ENCODE data around the gene TIFAB.

TIFAB gene

GRCh38 chr5:135417083-135417482, 35.1 kb downstream of the TIFAB start:
- Histone ChIP-seq H3K27me3 (replicated peaks in 2 of 5; ENCODE audit: control insufficient read depth in 4 of 5, insufficient read depth in 5 of 5, low read length in 4 of 5) (no peaks in the 10 kb centered on the region), H3K9me3 (ENCODE audit: control extremely low read depth in 1 of 5, control insufficient read depth in 4 of 5, insufficient read depth in 2 of 5, low read depth in 1 of 5, low read length in 4 of 5) (peaks cover 0 to 13% (median 3%) of the 10 kb centered on the region in 5 experiments)
- CTCF ChIA-PET = no interaction called here

GRCh38 chr5:135405082-135405481, 47.1 kb downstream of the TIFAB start:
- no peak overlapping the region for H3K4me3 ChIP-seq (ENCODE audit: control insufficient read depth in 1 of 7, extremely low read depth in 1 of 7, insufficient read depth in 4 of 7, low read depth in 2 of 7, low read length in 6 of 7)
- peaks cover 0 to 3% (median 0%) of the 10 kb centered on the region in 5 experiments for H3K9me3 ChIP-seq (ENCODE audit: control extremely low read depth in 1 of 5, control insufficient read depth in 4 of 5, insufficient read depth in 2 of 5, low read depth in 1 of 5, low read length in 4 of 5)
- H3K27ac ChIP-seq (ENCODE audit: insufficient read depth in 1 of 2, low read depth in 1 of 2, low read length in 2 of 2, poor library complexity in 1 of 2, severe bottlenecking in 2 of 2) = no peak overlapping the region
- no peaks in the 10 kb centered on the region for H3K36me3 ChIP-seq (ENCODE audit: control insufficient read depth in 4 of 4, insufficient read depth in 4 of 4, low read length in 3 of 4)
- no peak for DNase-seq
- POLR2A ChIA-PET = no interaction called here
- no peaks in the 10 kb centered on the region for H3K27me3 ChIP-seq (replicated peaks in 2 of 5; ENCODE audit: control insufficient read depth in 4 of 5, insufficient read depth in 5 of 5, low read length in 4 of 5)
- no CpG with 5 or more reads among the region's 2 CpGs for WGBS (ENCODE audit: insufficient coverage)
- peaks cover 0 to 23% (median 14%) of the 10 kb centered on the region in 4 experiments for H3K4me1 ChIP-seq (ENCODE audit: control extremely low read depth in 1 of 4, control insufficient read depth in 4 of 4, insufficient read depth in 4 of 4, low read length in 3 of 4)
- CTCF ChIA-PET = interaction anchor here (1.4 to 2.8 kb wide), 4 partner anchors 14 to 28 kb away, joined by 4 to 13 read pairs (median 7); no protein-coding TSS in a partner anchor

More at GRCh38 chr5:135417083-135417482, 35.1 kb downstream of the TIFAB start:
- no peaks in the 10 kb centered on the region for H3K4me1 ChIP-seq (ENCODE audit: control extremely low read depth in 1 of 4, control insufficient read depth in 4 of 4, insufficient read depth in 4 of 4, low read length in 3 of 4)
- POLR2A ChIA-PET = no interaction called here
- H3K27ac ChIP-seq (ENCODE audit: insufficient read depth in 1 of 2, low read depth in 1 of 2, low read length in 2 of 2, poor library complexity in 1 of 2, severe bottlenecking in 2 of 2) = no peak overlapping the region
- no peak for DNase-seq
- H3K4me3 ChIP-seq (ENCODE audit: control insufficient read depth in 1 of 7, extremely low read depth in 1 of 7, insufficient read depth in 4 of 7, low read depth in 2 of 7, low read length in 6 of 7) = no peak overlapping the region
- no peaks in the 10 kb centered on the region for H3K36me3 ChIP-seq (ENCODE audit: control insufficient read depth in 4 of 4, insufficient read depth in 4 of 4, low read length in 3 of 4)

GRCh38 chr5:135402031-135402430, 50.1 kb downstream of the TIFAB start:
- 57% methylated on average over 1 of the region's 2 CpGs for WGBS (ENCODE audit: insufficient coverage)
- no peak for DNase-seq
- Histone ChIP-seq H3K9me3 (ENCODE audit: control extremely low read depth in 1 of 5, control insufficient read depth in 4 of 5, insufficient read depth in 2 of 5, low read depth in 1 of 5, low read length in 4 of 5) (peaks cover 0 to 3% (median 0%) of the 10 kb centered on the region in 5 experiments), H3K27me3 (replicated peaks in 2 of 5; ENCODE audit: control insufficient read depth in 4 of 5, insufficient read depth in 5 of 5, low read length in 4 of 5) (no peaks in the 10 kb centered on the region), H3K4me1 (ENCODE audit: control extremely low read depth in 1 of 4, control insufficient read depth in 4 of 4, insufficient read depth in 4 of 4, low read length in 3 of 4) (peaks cover 10 to 43% (median 33%) of the 10 kb centered on the region in 4 experiments), H3K27ac (ENCODE audit: insufficient read depth in 1 of 2, low read depth in 1 of 2, low read length in 2 of 2, poor library complexity in 1 of 2, severe bottlenecking in 2 of 2) (no peak overlapping the region), H3K36me3 (ENCODE audit: control insufficient read depth in 4 of 4, insufficient read depth in 4 of 4, low read length in 3 of 4) (peaks cover 0 to 9% (median 0%) of the 10 kb centered on the region in 4 experiments), H3K4me3 (ENCODE audit: control insufficient read depth in 1 of 7, extremely low read depth in 1 of 7, insufficient read depth in 4 of 7, low read depth in 2 of 7, low read length in 6 of 7) (no peak overlapping the region)
- CTCF ChIA-PET = interaction anchor here (1.1 to 4.4 kb wide), 11 partner anchors 9 to 60 kb away, joined by 3 to 42 read pairs (median 4); partner anchors contain the start of gene DCANP1
- POLR2A ChIA-PET = no interaction called here

- H3K4me1 ChIP-seq (ENCODE audit: control extremely low read depth in 1 of 4, control insufficient read depth in 4 of 4, insufficient read depth in 4 of 4, low read length in 3 of 4) = peaks cover 14 to 55% (median 44%) of the 10 kb centered on the region in 4 experiments
- no peak for DNase-seq
- ChIA-PET CTCF (interaction anchor here (0.7 to 4.4 kb wide), 10 partner anchors 9 to 41 kb away, joined by 3 to 42 read pairs (median 5); no protein-coding TSS in a partner anchor), POLR2A (interaction anchor here (0.7 kb wide), 1 partner anchor 11 kb away, joined by 3 read pairs; no protein-coding TSS in a partner anchor)
- peak overlapping the region in 2 of 7 experiments; percentile 40 to 89 for H3K4me3 ChIP-seq (ENCODE audit: control insufficient read depth in 1 of 7, extremely low read depth in 1 of 7, insufficient read depth in 4 of 7, low read depth in 2 of 7, low read length in 6 of 7)
- H3K36me3 ChIP-seq (ENCODE audit: control insufficient read depth in 4 of 4, insufficient read depth in 4 of 4, low read length in 3 of 4) = peaks cover 0 to 19% (median 0%) of the 10 kb centered on the region in 4 experiments
- 79% methylated on average over 4 of the region's 5 CpGs for WGBS (ENCODE audit: insufficient coverage)
- peaks cover 0 to 3% (median 0%) of the 10 kb centered on the region in 5 experiments for H3K9me3 ChIP-seq (ENCODE audit: control extremely low read depth in 1 of 5, control insufficient read depth in 4 of 5, insufficient read depth in 2 of 5, low read depth in 1 of 5, low read length in 4 of 5)
- H3K27me3 ChIP-seq (replicated peaks in 2 of 5; ENCODE audit: control insufficient read depth in 4 of 5, insufficient read depth in 5 of 5, low read length in 4 of 5) = no peaks in the 10 kb centered on the region
- peak overlapping the region in 1 of 2 experiments; percentile 97 for H3K27ac ChIP-seq (ENCODE audit: insufficient read depth in 1 of 2, low read depth in 1 of 2, low read length in 2 of 2, poor library complexity in 1 of 2, severe bottlenecking in 2 of 2)
These were observed 51.3 kb downstream of the TIFAB start for GRCh38 chr5:135400866-135401265.

GRCh38 chr5:135399794-135400542, 52.2 kb downstream of the TIFAB start:
- peak overlapping the region; percentile 95 to 97 for H3K27ac ChIP-seq (ENCODE audit: insufficient read depth in 1 of 2, low read depth in 1 of 2, low read length in 2 of 2, poor library complexity in 1 of 2, severe bottlenecking in 2 of 2)
- H3K27me3 ChIP-seq (replicated peaks in 2 of 5; ENCODE audit: control insufficient read depth in 4 of 5, insufficient read depth in 5 of 5, low read length in 4 of 5) = no peaks in the 10 kb centered on the region
- H3K4me3 ChIP-seq (ENCODE audit: control insufficient read depth in 1 of 7, extremely low read depth in 1 of 7, insufficient read depth in 4 of 7, low read depth in 2 of 7, low read length in 6 of 7) = peak overlapping the region; percentile 66 to 93 (median 86)
- peaks cover 0 to 1% (median 0%) of the 10 kb centered on the region in 5 experiments for H3K9me3 ChIP-seq (ENCODE audit: control extremely low read depth in 1 of 5, control insufficient read depth in 4 of 5, insufficient read depth in 2 of 5, low read depth in 1 of 5, low read length in 4 of 5)
- DNase-seq = no peak
- peaks cover 0 to 25% (median 0%) of the 10 kb centered on the region in 4 experiments for H3K36me3 ChIP-seq (ENCODE audit: control insufficient read depth in 4 of 4, insufficient read depth in 4 of 4, low read length in 3 of 4)
- H3K4me1 ChIP-seq (ENCODE audit: control extremely low read depth in 1 of 4, control insufficient read depth in 4 of 4, insufficient read depth in 4 of 4, low read length in 3 of 4) = peaks cover 23 to 64% (median 51%) of the 10 kb centered on the region in 4 experiments
- POLR2A ChIA-PET = interaction anchor here (0.6 to 1.5 kb wide), 5 partner anchors 12 to 47 kb away, joined by 3 to 12 read pairs (median 4); no protein-coding TSS in a partner anchor
- CTCF ChIA-PET = interaction anchor here (0.7 to 4.4 kb wide), 4 partner anchors 15 to 40 kb away, joined by 3 to 42 read pairs (median 3); no protein-coding TSS in a partner anchor
- 10% methylated on average over 13 of the region's 25 CpGs for WGBS (ENCODE audit: insufficient coverage)

GRCh38 chr5:135398855-135399793, 53.0 kb downstream of the TIFAB start, which contains the start of gene MACROH2A1:
Gene MACROH2A1, minus strand, starts transcription at chr5:135399231. Its CDS starts 10,138 bp downstream, at chr5:135389093.
- peak; percentile 78 to 86 (median 79) for DNase-seq
- Histone ChIP-seq H3K4me3 (ENCODE audit: control insufficient read depth in 1 of 7, extremely low read depth in 1 of 7, insufficient read depth in 4 of 7, low read depth in 2 of 7, low read length in 6 of 7) (peak within 1 kb of the TSS; percentile 66 to 93 (median 86)), H3K9me3 (ENCODE audit: control extremely low read depth in 1 of 5, control insufficient read depth in 4 of 5, insufficient read depth in 2 of 5, low read depth in 1 of 5, low read length in 4 of 5) (no peaks in the 10 kb centered on the region), H3K4me1 (ENCODE audit: control extremely low read depth in 1 of 4, control insufficient read depth in 4 of 4, insufficient read depth in 4 of 4, low read length in 3 of 4) (peaks cover 28 to 72% (median 60%) of the 10 kb centered on the region in 4 experiments), H3K27ac (ENCODE audit: insufficient read depth in 1 of 2, low read depth in 1 of 2, low read length in 2 of 2, poor library complexity in 1 of 2, severe bottlenecking in 2 of 2) (peak within 1 kb of the TSS; percentile 95 to 97), H3K27me3 (replicated peaks in 2 of 5; ENCODE audit: control insufficient read depth in 4 of 5, insufficient read depth in 5 of 5, low read length in 4 of 5) (no peaks in the 10 kb centered on the region), H3K36me3 (ENCODE audit: control insufficient read depth in 4 of 4, insufficient read depth in 4 of 4, low read length in 3 of 4) (peaks cover 0 to 34% (median 3%) of the 10 kb centered on the region in 4 experiments)
- under 1% methylated on average over 97 of the region's 109 CpGs for WGBS (ENCODE audit: insufficient coverage)
- CTCF ChIA-PET = interaction anchor here (4.4 kb wide), 1 partner anchor 26 kb away, joined by 42 read pairs; no protein-coding TSS in a partner anchor
- POLR2A ChIA-PET = interaction anchor here (0.6 to 1.5 kb wide), 5 partner anchors 15 to 47 kb away, joined by 3 to 12 read pairs (median 4); no protein-coding TSS in a partner anchor
